Measurements from ENCODE around the gene ZNF853.
"Not testable (repeated sequence)": the region's sequence is repeated elsewhere in the genome, so short reads cannot be mapped to it uniquely, and the experiment has no call there.

ZNF853 gene

GRCh38 chr7:6652446-6653011 is 37.1 kb downstream of the ZNF853 start:
- no peak for DNase-seq (ENCODE audit: low read depth)

- no peak for DNase-seq (ENCODE audit: low read depth)
These were observed 37.9 kb downstream of the ZNF853 start for GRCh38 chr7:6653071-6654003.

GRCh38 chr7:6654113-6654841 is 38.9 kb downstream of the ZNF853 start:
- no peak for DNase-seq (ENCODE audit: low read depth)

GRCh38 chr7:6654842-6655610 is 39.6 kb downstream of the ZNF853 start:
- DNase-seq (ENCODE audit: low read depth), result no peak

- no peak for DNase-seq (ENCODE audit: low read depth)
These were observed 40.4 kb downstream of the ZNF853 start for GRCh38 chr7:6655636-6656385.

- no peak for DNase-seq (ENCODE audit: low read depth)
These were observed 41.0 kb downstream of the ZNF853 start for GRCh38 chr7:6656413-6656812.

GRCh38 chr7:6658618-6659345 is 43.4 kb downstream of the ZNF853 start:
- DNase-seq (ENCODE audit: low read depth), result no peak

GRCh38 chr7:6670851-6671250 is 55.4 kb downstream of the ZNF853 start:
- DNase-seq (ENCODE audit: low read depth), result not testable (repeated sequence)
